WTC11 (cell line): Measurements from ENCODE around the gene ZC3H7B. TPM values are rescaled to one million over a fixed set of nuclear protein-coding genes. Genes with fewer than 3 reads are reported as not detected.
A peak's percentile ranks its signal among the peaks of the same experiment; 100 is the strongest.

Experiments
- ATAC-seq: fragments of 200-7000 bp; cut with Tn5 transposase; 2 replicates; pipeline ENCODE4 v1.10.0; 2021; ENCODE audit warnings: mild to moderate bottlenecking, moderate library complexity
- CTCF ChIA-PET: fragments of 300-600 bp; sonication (Branson Sonifier 250); formaldehyde crosslinking; loops from one replicate; lab custom pipeline; 2021; ENCODE audit warnings: antibody characterized with exemption; lab: Charles Lee
- POLR2A ChIA-PET: fragments of 350-600 bp; sonication (Branson Sonifier 250); formaldehyde crosslinking; loops from one replicate; lab custom pipeline; 2021; ENCODE audit warnings: antibody characterized with exemption; lab: Charles Lee
- DNase-seq: peaks from one replicate; pipeline ENCODE4 v3.0.0; 2021; ENCODE audit warnings: low spot score
- H3K27ac Mint-ChIP-seq: 2 replicates; pipeline ENCODE4 v1.8.0; 2021; ENCODE audit warnings: mixed read lengths
- H3K27me3 Mint-ChIP-seq: 2 replicates; pipeline ENCODE4 v1.8.0; 2021; ENCODE audit warnings: low read depth, mild to moderate bottlenecking, moderate library complexity, mixed read lengths
- H3K36me3 Mint-ChIP-seq: 2 replicates; pipeline ENCODE4 v1.8.0; 2021; ENCODE audit warnings: mixed read lengths
- H3K4me1 Mint-ChIP-seq: 2 replicates; pipeline ENCODE4 v1.8.0; 2022; ENCODE audit warnings: mixed read lengths
- H3K4me3 Mint-ChIP-seq: 2 replicates; pipeline ENCODE4 v1.8.0; 2021; ENCODE audit warnings: mild to moderate bottlenecking, moderate library complexity, mixed read lengths
- H3K9me3 Mint-ChIP-seq: 2 replicates; pipeline ENCODE4 v1.8.0; 2021; ENCODE audit warnings: mixed read lengths
- AFF4 ChIP-seq: sonication (generic); formaldehyde crosslinking; IDR thresholded peaks from 2 replicates; pipeline ENCODE4 v1.8.1; 2023; ENCODE audit warnings: mild to moderate bottlenecking, missing genetic modification reagents, borderline replicate concordance
- ATF6 ChIP-seq: sonication (generic); formaldehyde crosslinking; IDR thresholded peaks from 2 replicates; pipeline ENCODE4 v1.8.1; 2023; ENCODE audit warnings: mild to moderate bottlenecking, missing genetic modification reagents
- E2F1 ChIP-seq: sonication (generic); formaldehyde crosslinking; IDR thresholded peaks from 2 replicates; pipeline ENCODE4 v1.8.0; 2022; ENCODE audit warnings: mild to moderate bottlenecking, missing genetic modification reagents
- E2F4 ChIP-seq: sonication (generic); formaldehyde crosslinking; IDR thresholded peaks from 2 replicates; pipeline ENCODE4 v1.8.1; 2022; ENCODE audit warnings: low read depth, mild to moderate bottlenecking, moderate library complexity, missing genetic modification reagents, borderline replicate concordance
- ELF4 ChIP-seq: sonication (generic); formaldehyde crosslinking; IDR thresholded peaks from 2 replicates; pipeline ENCODE4 v1.8.1; 2022; ENCODE audit warnings: low read depth, mild to moderate bottlenecking, moderate library complexity, missing genetic modification reagents
- EMX1 ChIP-seq: fragments of 250-450 bp; sonication (Bioruptor Pico); IDR thresholded peaks from 2 replicates; pipeline ENCODE4 v1.8.0; 2021; ENCODE audit warnings: mild to moderate bottlenecking
- HMGXB4 ChIP-seq: sonication (generic); formaldehyde crosslinking; IDR thresholded peaks from 2 replicates; pipeline ENCODE4 v1.8.1; 2023; ENCODE audit warnings: mild to moderate bottlenecking, moderate library complexity, missing genetic modification reagents
- KAT7 ChIP-seq: sonication (generic); formaldehyde crosslinking; IDR thresholded peaks from 2 replicates; pipeline ENCODE4 v1.8.1; 2023; ENCODE audit warnings: missing genetic modification reagents, mild to moderate bottlenecking, borderline replicate concordance
- MXD4 ChIP-seq: fragments of 250-450 bp; sonication (Bioruptor Pico); IDR thresholded peaks from 2 replicates; pipeline ENCODE4 v1.8.0; 2021; ENCODE audit warnings: mild to moderate bottlenecking, moderate library complexity, borderline replicate concordance
- TCF7 ChIP-seq: sonication (generic); formaldehyde crosslinking; IDR thresholded peaks from 2 replicates; pipeline ENCODE4 v1.8.0; 2022; ENCODE audit warnings: mild to moderate bottlenecking, low read depth, missing genetic modification reagents, moderate library complexity
- TEAD4 ChIP-seq: sonication (generic); formaldehyde crosslinking; IDR thresholded peaks from 2 replicates; pipeline ENCODE4 v1.8.0; 2022; ENCODE audit warnings: mild to moderate bottlenecking, missing genetic modification reagents
- USF1 ChIP-seq: sonication (generic); formaldehyde crosslinking; IDR thresholded peaks from 2 replicates; pipeline ENCODE4 v1.8.0; 2022; ENCODE audit warnings: mild to moderate bottlenecking, missing genetic modification reagents
- ZNF138 ChIP-seq: sonication (generic); formaldehyde crosslinking; conservative IDR thresholded peaks from 2 replicates; pipeline ENCODE4 v1.8.1; 2022; ENCODE audit warnings: mild to moderate bottlenecking, moderate library complexity, missing genetic modification reagents
- ZNF317 ChIP-seq: sonication (generic); formaldehyde crosslinking; IDR thresholded peaks from 2 replicates; pipeline ENCODE4 v1.8.1; 2023; ENCODE audit warnings: low read depth, mild to moderate bottlenecking, moderate library complexity, missing genetic modification reagents, borderline replicate concordance
- ZSCAN18 ChIP-seq: fragments of 250-450 bp; sonication (Bioruptor Pico); IDR thresholded peaks from 2 replicates; pipeline ENCODE4 v2.1.2; 2022; ENCODE audit warnings: mild to moderate bottlenecking, moderate library complexity
- total RNA-seq: library from RNA; stranded (reverse); gene quantifications from 3 replicates; pipeline ENCODE4 v1.2.3, GENCODE V29; 2021

The ZC3H7B gene
- total RNA-seq, 1 experiment from 2014 or later = 64.7 TPM

- Mint-ChIP-seq H3K36me3 (peaks cover 20% of the 10 kb centered on the region), H3K9me3 (no peaks in the 10 kb centered on the region), H3K27me3 (no peaks in the 10 kb centered on the region), H3K27ac (peak overlapping the region; percentile 60), H3K4me3 (no peak overlapping the region)
- POLR2A ChIA-PET = no interaction called here
- TF ChIP-seq MXD4 (CRISPR knock-in tag) (no peak), ZSCAN18 (no peak), USF1 (CRISPR knock-in tag) (no peak), TEAD4 (CRISPR knock-in tag) (no peak), ZNF138 (CRISPR knock-in tag) (no peak), TCF7 (CRISPR knock-in tag) (no peak), ATF6 (CRISPR knock-in tag) (no peak), HMGXB4 (CRISPR knock-in tag) (no peak), KAT7 (CRISPR knock-in tag) (no peak)
- TF ChIP-seq, all 79 proteins: peak for 0
- no peaks in the 10 kb centered on the region for H3K4me1 Mint-ChIP-seq
- CTCF ChIA-PET = interaction anchor here (0.7 to 1.3 kb wide), 2 partner anchors 23 to 183 kb away, joined by 3 to 4 read pairs; no protein-coding TSS in a partner anchor
- no peak for ATAC-seq
- DNase-seq = no peak
Observed at GRCh38 chr22:41344189-41344788, 43.0 kb downstream of the ZC3H7B start.

GRCh38 chr22:41345807-41346335 lies 44.5 kb downstream of the ZC3H7B start:
- H3K27ac Mint-ChIP-seq = no peak overlapping the region
- DNase-seq = no peak
- no peak for TF ChIP-seq ELF4 (CRISPR knock-in tag)
- TF ChIP-seq E2F4 (CRISPR knock-in tag) = no peak
- TF ChIP-seq, all 79 proteins: peak for 0
- Mint-ChIP-seq H3K27me3 (no peaks in the 10 kb centered on the region), H3K36me3 (peaks cover 32% of the 10 kb centered on the region), H3K9me3 (no peaks in the 10 kb centered on the region), H3K4me1 (no peaks in the 10 kb centered on the region), H3K4me3 (no peak overlapping the region)
- ATAC-seq = no peak
- POLR2A ChIA-PET = no interaction called here
- CTCF ChIA-PET = no interaction called here

- Mint-ChIP-seq H3K9me3 (no peaks in the 10 kb centered on the region), H3K4me1 (no peaks in the 10 kb centered on the region), H3K4me3 (no peak overlapping the region), H3K27ac (no peak overlapping the region), H3K27me3 (no peaks in the 10 kb centered on the region), H3K36me3 (peaks cover 41% of the 10 kb centered on the region)
- no peak for DNase-seq
- ATAC-seq = no peak
- CTCF ChIA-PET = no interaction called here
- POLR2A ChIA-PET = no interaction called here
- TF ChIP-seq ZNF138 (CRISPR knock-in tag) = no peak
- TF ChIP-seq EMX1 (CRISPR knock-in tag) = no peak
- no peak for TF ChIP-seq ZNF317 (CRISPR knock-in tag)
- no peak for TF ChIP-seq E2F1 (CRISPR knock-in tag)
- TF ChIP-seq AFF4 (CRISPR knock-in tag) = no peak
- TF ChIP-seq TCF7 (CRISPR knock-in tag) = no peak
Observed at GRCh38 chr22:41347066-41347859, 45.9 kb downstream of the ZC3H7B start.
